HG03135 (cell line): Measurements from ENCODE around the gene METTL1.

ENCODE experiments used
- ATAC-seq: cut with Tn5 transposase; IDR thresholded peaks from one replicate; pipeline ENCODE4 v1.9.1; 2021; ENCODE audit warnings: mild to moderate bottlenecking, moderate library complexity; ENCODE audit not compliant: unreplicated experiment

The METTL1 gene

DNA sequence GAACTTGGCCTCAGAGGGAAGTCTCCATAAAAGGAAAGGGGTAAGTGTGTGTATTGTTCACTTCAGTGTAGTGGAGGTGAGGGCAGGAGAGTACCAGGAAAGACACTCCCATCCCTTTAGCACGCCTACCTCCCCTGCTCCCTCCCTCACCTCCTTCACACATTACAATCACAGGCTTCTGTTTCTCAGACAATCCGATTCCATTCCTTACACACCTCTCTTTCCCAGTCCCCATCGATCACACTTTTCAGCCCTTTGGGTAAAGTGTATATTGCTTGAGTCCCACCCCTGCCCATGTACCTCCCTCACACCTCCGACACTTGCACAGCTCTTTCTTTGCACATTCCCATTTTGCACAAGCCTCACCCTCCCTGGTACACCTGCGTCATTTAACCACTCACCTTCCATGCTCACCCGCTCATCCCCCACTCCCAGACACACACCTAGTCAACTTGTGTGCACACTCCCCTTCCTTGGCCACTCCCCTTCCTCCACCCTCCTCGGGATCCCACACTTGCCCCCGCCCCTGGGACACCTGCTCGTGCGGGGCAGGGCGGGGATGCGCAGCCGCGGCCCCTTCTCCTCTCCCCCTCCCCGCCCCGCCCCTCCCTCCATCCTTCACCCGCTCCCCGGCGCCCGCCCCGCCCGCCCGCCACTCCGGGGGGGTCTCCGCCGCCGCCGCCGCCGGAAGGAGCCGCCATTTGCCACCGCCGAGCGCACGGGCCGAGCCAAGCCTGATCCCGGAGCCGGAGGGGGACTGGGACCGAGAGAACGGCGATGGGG lies 17.3 kb downstream of the METTL1 start, which contains the start of gene MARCHF9:
Gene MARCHF9 (plus strand): TSS at position 693 of the 783 bp plus-strand sequence. CDS start 426 bp downstream, outside the sequence.
- peak; percentile 22 for ATAC-seq

DNA sequence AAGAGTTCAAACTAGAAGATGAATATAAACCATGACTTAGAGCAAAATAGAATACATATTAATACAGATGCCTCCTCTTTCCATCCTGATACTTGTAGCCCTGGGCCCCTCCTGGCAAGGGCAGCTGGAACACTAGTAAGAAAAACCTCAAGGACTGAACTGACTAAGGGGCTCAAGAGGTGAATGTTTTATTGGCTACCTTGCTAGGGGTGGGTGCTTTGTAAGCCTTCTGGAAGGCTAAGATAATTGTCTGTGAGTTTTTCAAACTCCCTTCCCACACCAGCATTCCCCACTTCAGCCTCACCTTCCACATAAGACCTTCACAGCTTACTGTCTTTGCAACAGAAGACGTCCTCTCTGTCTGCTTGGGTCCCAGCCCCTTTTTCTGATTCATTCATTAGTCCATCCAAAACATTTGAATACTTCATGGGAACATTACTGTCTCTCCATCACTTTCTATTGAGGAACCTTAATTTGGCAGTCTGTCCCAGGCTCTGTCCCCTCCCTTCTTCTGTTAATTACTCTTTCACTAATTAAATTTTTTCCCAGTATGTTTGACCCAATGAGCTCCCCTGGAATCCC lies 18.1 kb downstream of the METTL1 start:
- no peak for ATAC-seq

GRCh38 chr12:57752668-57753000 lies 19.3 kb downstream of the METTL1 start:
- ATAC-seq = no peak

- peak; percentile 71 for ATAC-seq
These were observed 19.9 kb downstream of the METTL1 start, which contains the start of gene CDK4 for GRCh38 chr12:57751788-57752667. CDK4 (minus strand) TSS chr12:57752310; CDS start chr12:57751717, 593 bp downstream.

DNA sequence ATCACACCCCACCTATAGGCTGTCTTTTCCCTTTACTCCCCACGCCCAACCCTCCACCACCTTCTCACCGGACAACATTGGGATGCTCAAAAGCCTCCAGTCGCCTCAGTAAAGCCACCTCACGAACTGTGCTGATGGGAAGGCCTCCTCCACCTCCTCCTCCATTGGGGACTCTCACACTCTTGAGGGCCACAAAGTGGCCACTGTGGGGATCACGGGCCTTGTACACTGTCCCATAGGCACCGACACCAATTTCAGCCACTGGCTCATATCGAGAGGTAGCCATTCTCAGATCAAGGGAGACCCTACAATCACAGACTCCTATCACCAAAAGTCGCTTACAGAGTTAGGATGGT lies 20.5 kb downstream of the METTL1 start:
- ATAC-seq = no peak

GRCh38 chr12:57750561-57751431 lies 21.1 kb downstream of the METTL1 start:
- ATAC-seq = no peak

GRCh38 chr12:57749061-57749460 lies 22.8 kb downstream of the METTL1 start:
- no peak for ATAC-seq

DNA sequence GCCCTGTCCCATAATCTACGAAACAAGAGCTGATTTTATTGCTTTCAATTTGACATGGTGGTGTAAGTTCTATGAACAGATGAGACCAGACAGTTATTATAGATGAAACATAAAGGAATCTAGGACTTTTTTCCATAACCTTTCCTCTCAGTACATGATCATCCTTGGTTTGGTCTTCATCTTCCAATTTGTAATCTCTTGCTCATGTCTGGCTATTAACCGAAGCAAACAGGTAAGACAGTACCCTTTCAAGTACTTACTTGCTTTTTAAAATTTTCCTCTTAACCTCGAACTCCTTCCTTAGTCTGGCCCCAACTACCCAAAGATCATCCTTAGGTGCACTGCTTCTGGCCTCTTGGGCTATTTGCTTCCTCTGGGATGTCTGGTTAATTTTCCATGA lies 25.9 kb downstream of the METTL1 start:
- ATAC-seq = no peak

DNA sequence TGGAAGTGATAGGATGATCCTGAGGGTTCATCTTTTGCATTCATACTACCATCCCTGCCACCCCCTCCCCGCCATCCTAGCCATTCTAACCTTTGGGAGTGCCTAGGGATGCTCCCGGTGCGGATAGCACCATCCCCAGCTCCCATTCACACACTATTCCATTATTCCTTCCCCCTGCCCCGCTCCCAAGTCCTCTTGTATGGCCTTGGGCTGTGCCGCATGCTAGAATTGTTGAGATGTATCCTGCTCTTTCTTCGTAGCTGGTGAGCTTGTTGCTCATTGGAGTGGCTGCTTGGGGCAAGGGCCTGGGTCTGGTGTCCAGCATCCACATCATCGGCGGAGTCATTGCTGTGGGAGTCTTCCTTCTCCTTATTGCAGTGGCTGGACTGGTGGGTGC lies 26.4 kb downstream of the METTL1 start:
- ATAC-seq = no peak

- ATAC-seq = peak; percentile 78
These were observed 27.0 kb downstream of the METTL1 start, which contains the start of gene TSPAN31 for GRCh38 chr12:57744777-57745484. TSPAN31 (plus strand) TSS chr12:57745039; CDS start chr12:57745155, 116 bp downstream.

DNA sequence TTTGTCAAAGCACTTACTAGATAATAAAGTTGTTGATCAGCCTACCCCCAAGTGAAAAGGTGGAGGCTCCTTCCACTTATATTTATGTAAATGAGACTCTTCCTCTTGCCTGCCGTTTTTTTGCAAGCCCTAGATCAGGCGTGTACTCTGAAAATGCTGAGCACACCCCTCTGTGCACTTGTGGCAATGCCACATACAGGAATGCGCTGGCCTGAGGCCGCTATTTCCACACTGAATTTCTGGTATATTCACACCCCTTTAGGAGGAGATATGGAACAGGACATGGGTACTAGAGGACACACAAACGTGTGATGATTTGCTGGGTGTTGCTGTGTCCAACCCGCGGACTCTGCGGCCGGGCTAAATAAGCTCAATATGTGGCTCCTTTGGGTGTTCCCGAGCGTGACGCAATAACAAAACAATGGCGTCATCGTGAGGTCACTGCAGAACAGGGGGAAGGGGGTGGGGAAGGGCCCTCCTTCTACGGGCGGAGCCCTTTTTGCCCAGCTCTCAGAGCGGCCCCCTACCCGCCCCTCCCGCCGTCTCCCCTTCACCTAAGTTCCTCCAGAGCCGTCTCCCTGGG lies 27.6 kb downstream of the METTL1 start:
- peak; percentile 40 for ATAC-seq

- no peak for ATAC-seq
These were observed 28.1 kb downstream of the METTL1 start for GRCh38 chr12:57743769-57744168.

GRCh38 chr12:57741844-57742738 lies 29.8 kb downstream of the METTL1 start:
- peak; percentile 49 for ATAC-seq

GRCh38 chr12:57741413-57741789 lies 30.5 kb downstream of the METTL1 start:
- no peak for ATAC-seq

GRCh38 chr12:57740656-57741412 lies 31.1 kb downstream of the METTL1 start:
- peak; percentile 56 for ATAC-seq

- ATAC-seq = no peak
These were observed 31.9 kb downstream of the METTL1 start for GRCh38 chr12:57739914-57740538.

GRCh38 chr12:57739387-57739786 lies 32.5 kb downstream of the METTL1 start:
- no peak for ATAC-seq
